ENCODE data around the gene RASAL2. TPM values are rescaled to one million over a fixed set of nuclear protein-coding genes. Genes with fewer than 3 reads are reported as not detected.

Gene RASAL2
- total and polyA plus RNA-seq, 2 of the 13 experiments (the other 11 are each of a cell fraction or from before 2014, with no cell fraction given) = 5.4 to 5.9 TPM

DNA sequence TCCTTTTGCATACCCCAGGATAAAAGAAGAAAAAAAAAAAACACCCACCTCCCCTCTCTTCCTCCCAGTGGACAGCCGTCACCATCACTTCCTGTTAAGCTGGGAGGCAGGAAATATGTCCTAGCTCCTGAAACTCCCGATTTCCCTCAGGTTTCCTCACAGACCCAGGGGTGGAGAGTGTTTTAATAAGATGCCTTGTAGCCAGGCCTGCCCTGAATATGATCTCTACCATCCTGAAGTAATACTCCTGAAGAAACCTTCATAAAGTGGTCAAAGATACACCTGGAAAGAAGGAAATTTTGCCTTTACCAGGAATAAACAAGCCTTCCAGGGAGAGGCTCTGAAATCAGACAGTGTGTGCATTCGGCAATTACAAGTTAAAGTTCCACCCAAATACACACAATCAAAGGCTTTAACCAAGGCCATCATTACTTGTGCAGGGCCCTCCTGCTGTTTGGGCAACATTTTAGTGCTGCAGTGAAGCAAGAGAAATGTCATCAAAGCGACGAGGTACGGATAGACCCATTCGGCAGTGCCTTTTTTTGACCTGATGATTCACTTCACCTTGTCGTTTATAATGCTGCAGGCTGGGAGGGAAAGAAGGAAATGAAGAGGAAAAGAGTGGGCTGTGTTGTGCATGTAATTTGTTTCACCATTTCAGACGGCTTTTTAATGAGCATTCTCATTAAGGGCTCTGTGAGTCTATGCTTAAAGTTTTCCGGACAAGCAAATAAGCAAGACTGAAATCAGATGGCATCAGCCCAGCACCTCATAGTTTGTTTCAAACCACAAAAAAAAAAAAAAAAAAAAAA lies 41.0 kb upstream of the RASAL2 start (continued):
- TF ChIP-seq ZBTB8A (CRISPR knock-in tag; IDR thresholded peaks at IDR 0.05; ENCODE audit: borderline replicate concordance, low read depth) (no peak), MYC (CRISPR knock-in tag; IDR thresholded peaks at IDR 0.05; ENCODE audit: borderline replicate concordance) (no peak), NFRKB (IDR thresholded peaks at IDR 0.05) (no peak), ATF7 (IDR thresholded peaks at IDR 0.05) (no peak), ATF7 (CRISPR knock-in tag; IDR thresholded peaks at IDR 0.05) (no peak), ZNF292 (CRISPR knock-in tag; IDR thresholded peaks at IDR 0.05; ENCODE audit: borderline replicate concordance, low read depth) (peak; percentile 31; the same call in 1 of the 2 replicates), ZFP36L2 (CRISPR knock-in tag; IDR thresholded peaks at IDR 0.05) (no peak), JUND (CRISPR knock-in tag; IDR thresholded peaks at IDR 0.05) (peak; percentile 69), THYN1 (CRISPR knock-in tag; IDR thresholded peaks at IDR 0.05; ENCODE audit: borderline replicate concordance, low read depth) (no peak), ARHGAP35 (CRISPR knock-in tag; IDR thresholded peaks at IDR 0.05; ENCODE audit: borderline replicate concordance) (no peak), ZNF598 (CRISPR knock-in tag; IDR thresholded peaks at IDR 0.05; ENCODE audit: borderline replicate concordance) (no peak), ASH2L (IDR thresholded peaks at IDR 0.05; ENCODE audit: insufficient read length, low read depth, low read length) (peak; percentile 84), TP53 (CRISPR knock-in tag; conservative IDR thresholded peaks at IDR 0.05) (no peak), NFE2L1 (CRISPR knock-in tag; IDR thresholded peaks at IDR 0.05; ENCODE audit: borderline replicate concordance) (no peak), HOXA7 (CRISPR knock-in tag; IDR thresholded peaks at IDR 0.05) (no peak), ZKSCAN8 (CRISPR knock-in tag; IDR thresholded peaks at IDR 0.05; ENCODE audit: borderline replicate concordance) (peak; percentile 87; the same call in 1 of the 2 replicates), ZNF749 (CRISPR knock-in tag; IDR thresholded peaks at IDR 0.05; ENCODE audit: borderline replicate concordance) (no peak), ZNF496 (CRISPR knock-in tag; IDR thresholded peaks at IDR 0.05; ENCODE audit: insufficient replicate concordance) (no peak)
- TF ChIP-seq, protein P1, sequence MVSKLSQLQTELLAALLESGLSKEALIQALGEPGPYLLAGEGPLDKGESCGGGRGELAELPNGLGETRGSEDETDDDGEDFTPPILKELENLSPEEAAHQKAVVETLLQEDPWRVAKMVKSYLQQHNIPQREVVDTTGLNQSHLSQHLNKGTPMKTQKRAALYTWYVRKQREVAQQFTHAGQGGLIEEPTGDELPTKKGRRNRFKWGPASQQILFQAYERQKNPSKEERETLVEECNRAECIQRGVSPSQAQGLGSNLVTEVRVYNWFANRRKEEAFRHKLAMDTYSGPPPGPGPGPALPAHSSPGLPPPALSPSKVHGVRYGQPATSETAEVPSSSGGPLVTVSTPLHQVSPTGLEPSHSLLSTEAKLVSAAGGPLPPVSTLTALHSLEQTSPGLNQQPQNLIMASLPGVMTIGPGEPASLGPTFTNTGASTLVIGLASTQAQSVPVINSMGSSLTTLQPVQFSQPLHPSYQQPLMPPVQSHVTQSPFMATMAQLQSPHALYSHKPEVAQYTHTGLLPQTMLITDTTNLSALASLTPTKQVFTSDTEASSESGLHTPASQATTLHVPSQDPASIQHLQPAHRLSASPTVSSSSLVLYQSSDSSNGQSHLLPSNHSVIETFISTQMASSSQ (IDR thresholded peaks at IDR 0.05; ENCODE audit: low read depth) = peak; percentile 87
- TF ChIP-seq, protein P1 (CRISPR knock-in tag; IDR thresholded peaks at IDR 0.05; ENCODE audit: borderline replicate concordance) = peak; percentile 92
- TF ChIP-seq, protein P2, sequence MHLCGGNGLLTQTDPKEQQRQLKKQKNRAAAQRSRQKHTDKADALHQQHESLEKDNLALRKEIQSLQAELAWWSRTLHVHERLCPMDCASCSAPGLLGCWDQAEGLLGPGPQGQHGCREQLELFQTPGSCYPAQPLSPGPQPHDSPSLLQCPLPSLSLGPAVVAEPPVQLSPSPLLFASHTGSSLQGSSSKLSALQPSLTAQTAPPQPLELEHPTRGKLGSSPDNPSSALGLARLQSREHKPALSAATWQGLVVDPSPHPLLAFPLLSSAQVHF (CRISPR knock-in tag; IDR thresholded peaks at IDR 0.05) = no peak
- TF ChIP-seq, protein P3, sequence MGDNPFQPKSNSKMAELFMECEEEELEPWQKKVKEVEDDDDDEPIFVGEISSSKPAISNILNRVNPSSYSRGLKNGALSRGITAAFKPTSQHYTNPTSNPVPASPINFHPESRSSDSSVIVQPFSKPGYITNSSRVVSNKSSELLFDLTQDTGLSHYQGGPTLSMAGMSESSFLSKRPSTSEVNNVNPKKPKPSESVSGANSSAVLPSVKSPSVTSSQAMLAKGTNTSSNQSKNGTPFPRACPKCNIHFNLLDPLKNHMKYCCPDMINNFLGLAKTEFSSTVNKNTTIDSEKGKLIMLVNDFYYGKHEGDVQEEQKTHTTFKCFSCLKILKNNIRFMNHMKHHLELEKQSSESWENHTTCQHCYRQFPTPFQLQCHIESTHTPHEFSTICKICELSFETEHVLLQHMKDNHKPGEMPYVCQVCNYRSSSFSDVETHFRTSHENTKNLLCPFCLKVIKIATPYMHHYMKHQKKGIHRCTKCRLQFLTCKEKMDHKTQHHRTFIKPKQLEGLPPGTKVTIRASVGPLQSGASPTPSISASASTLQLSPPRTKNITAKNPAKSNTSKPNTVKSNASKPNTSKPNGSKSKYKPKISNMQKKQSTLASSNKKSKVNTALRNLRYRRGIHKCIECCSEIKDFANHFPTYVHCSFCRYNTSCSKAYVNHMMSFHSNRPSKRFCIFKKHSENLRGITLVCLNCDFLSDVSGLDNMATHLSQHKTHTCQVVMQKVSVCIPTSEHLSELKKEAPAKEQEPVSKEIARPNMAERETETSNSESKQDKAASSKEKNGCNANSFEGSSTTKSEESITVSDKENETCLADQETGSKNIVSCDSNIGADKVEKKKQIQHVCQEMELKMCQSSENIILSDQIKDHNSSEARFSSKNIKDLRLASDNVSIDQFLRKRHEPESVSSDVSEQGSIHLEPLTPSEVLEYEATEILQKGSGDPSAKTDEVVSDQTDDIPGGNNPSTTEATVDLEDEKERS (CRISPR knock-in tag; IDR thresholded peaks at IDR 0.05) = no peak

Measured in HepG2 (cell line).